Gastrocnemius medialis (tissue), 4 donors: Measurements from ENCODE around the gene UGDH. TPM values are rescaled to one million over a fixed set of nuclear protein-coding genes. Genes with fewer than 3 reads are reported as not detected.

Experiments used
- ATAC-seq, 2 donors: fragments of 150-250 bp; one replicate each; pipeline ENCODE4 v1.9.1; 2016
- DNase-seq, 2 donors: peaks; one replicate each; pipeline ENCODE4 v3.0.0-alpha.2; 2019
- H3K27ac ChIP-seq, 4 donors: fragments of 200-600 bp; sonication (generic); 1 replicate in 1 of 4; 2 replicates in 3 of 4; pipeline ENCODE4 v1.5.1; 2016 to 2018; ENCODE audit warnings: mild to moderate bottlenecking in 2 of 4, moderate library complexity in 1 of 4
- H3K27me3 ChIP-seq, 3 donors: fragments of 200-600 bp; sonication (generic) in 2 of 3; 1 replicate in 1 of 3; 2 replicates in 2 of 3; pipeline versions ENCODE4 v1.5.1 to v1.6.0; 2016 to 2019; ENCODE audit warnings: mild to moderate bottlenecking in 1 of 3, moderate library complexity in 1 of 3
- H3K36me3 ChIP-seq, 2 donors: fragments of 200-600 bp; sonication (generic) in 1 of 2; one replicate each; pipeline ENCODE4 v1.5.1; 2017 to 2018
- H3K4me1 ChIP-seq, 2 donors: fragments of 200-600 bp; sonication (generic) in 1 of 2; one replicate each; pipeline ENCODE4 v1.5.1; 2016 to 2017; ENCODE audit warnings: mild to moderate bottlenecking in 2 of 2
- H3K4me3 ChIP-seq, 4 donors: fragments of 200-600 bp; sonication (generic) in 3 of 4; 1 replicate in 1 of 4; 2 replicates in 3 of 4; pipeline ENCODE4 v1.5.1; 2016 to 2019; ENCODE audit warnings: mild to moderate bottlenecking in 2 of 4
- H3K9me3 ChIP-seq, 3 donors: fragments of 200-600 bp; sonication (generic) in 2 of 3; 1 replicate in 1 of 3; 2 replicates in 2 of 3; pipeline ENCODE4 v1.5.1; 2016 to 2019
- POLR2A ChIP-seq, 2 donors: fragments of 450-650 bp; IDR thresholded peaks; one replicate each; pipeline ENCODE4 v1.6.1; 2017; ENCODE audit warnings: antibody characterized with exemption in 2 of 2, mild to moderate bottlenecking in 2 of 2, moderate library complexity in 2 of 2
- in situ Hi-C, 4 donors: fragments of 200-750 bp; cut with MboI; loops; one replicate each; pipeline versions ENCODE4 v1.15.0 to v1.8.0; 2017; ENCODE audit warnings: low sequenced_read_pairs in 4 of 4
- intact Hi-C: fragments of 100-400 bp; cut with DNase I; formaldehyde crosslinking; loops from one replicate; pipeline ENCODE4 v1.15.1; 2023; ENCODE audit warnings: low total_unique reads
- total RNA-seq, 4 donors: library from RNA; depleted of rRNA; stranded (reverse); fragments of >200 nt; gene quantifications; one replicate each; pipeline versions ENCODE4 v1.1.0 to v1.2.3, GENCODE V29; 2016
- TF ChIP-seq, protein P1 (sequence below), 5 experiments: fragments of 450-650 bp in 3 of 5; fragments of 200-600 bp in 2 of 5; sonication (generic) in 2 of 5; IDR thresholded peaks in 4 of 5; conservative IDR thresholded peaks in 1 of 5; 1 replicate in 4 of 5; 2 replicates in 1 of 5; pipeline ENCODE4 v1.5.1; 2016 to 2019; ENCODE audit warnings: antibody characterized with exemption in 5 of 5, mild to moderate bottlenecking in 3 of 5, moderate library complexity in 3 of 5

The UGDH gene
- total RNA-seq, 4 donors from 2014 or later = 6.1 to 12.7 (median 8.8) TPM

- in situ Hi-C loops = loop anchor here in 3 of 4 donors (10.0 to 25.0 kb wide), 3 partner anchors 167 to 842 kb away; partner anchors contain the start of genes PDS5A (in 2 of the 3) and SMIM14 (in 2 of the 3)
Observed at GRCh38 chr4:39470402-39470801, 56.8 kb downstream of the UGDH start.

DNA sequence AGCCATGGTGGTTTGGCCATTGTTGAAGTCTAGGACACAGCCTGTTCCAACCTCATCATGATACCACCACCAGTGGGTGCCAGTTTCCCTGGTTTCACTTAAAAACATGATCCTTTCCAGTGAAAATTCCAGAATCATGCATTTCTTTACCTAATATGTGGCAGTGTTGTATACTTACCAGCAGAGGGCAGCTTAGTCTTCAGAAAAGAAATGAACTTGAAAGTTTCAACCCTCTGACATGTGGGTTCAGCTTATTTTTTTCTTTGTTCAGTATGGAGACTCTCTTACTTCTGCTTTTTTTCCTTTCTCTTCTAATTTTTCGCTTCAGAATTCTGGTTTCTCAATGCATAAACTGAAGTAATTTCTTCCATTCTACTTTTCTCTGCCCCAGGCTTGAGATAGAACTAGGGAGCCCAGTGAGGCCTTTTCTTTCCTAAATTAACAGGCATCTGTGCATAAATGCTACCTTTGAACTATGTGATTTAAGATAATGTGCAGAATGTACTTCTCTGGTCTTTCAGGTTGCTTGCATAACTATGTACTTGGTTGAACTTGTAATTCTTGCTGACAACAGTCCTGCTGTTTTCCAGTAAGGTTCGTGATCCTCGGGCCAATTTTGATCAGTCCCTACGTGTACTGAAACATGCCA lies 57.7 kb downstream of the UGDH start:
- ATAC-seq = peak; percentile 85
- Histone ChIP-seq H3K4me3 (no peak overlapping the region), H3K36me3 (peaks cover 0 to 32% of the 10 kb centered on the region in 2 donors), H3K27ac (peak overlapping the region in 3 of 4 donors; percentile 32 to 45 (median 35)), H3K4me1 (no peaks in the 10 kb centered on the region), H3K27me3 (no peaks in the 10 kb centered on the region), H3K9me3 (no peaks in the 10 kb centered on the region)
- no peak for TF ChIP-seq POLR2A (IDR thresholded peaks at IDR 0.05)
- TF ChIP-seq, protein P1, sequence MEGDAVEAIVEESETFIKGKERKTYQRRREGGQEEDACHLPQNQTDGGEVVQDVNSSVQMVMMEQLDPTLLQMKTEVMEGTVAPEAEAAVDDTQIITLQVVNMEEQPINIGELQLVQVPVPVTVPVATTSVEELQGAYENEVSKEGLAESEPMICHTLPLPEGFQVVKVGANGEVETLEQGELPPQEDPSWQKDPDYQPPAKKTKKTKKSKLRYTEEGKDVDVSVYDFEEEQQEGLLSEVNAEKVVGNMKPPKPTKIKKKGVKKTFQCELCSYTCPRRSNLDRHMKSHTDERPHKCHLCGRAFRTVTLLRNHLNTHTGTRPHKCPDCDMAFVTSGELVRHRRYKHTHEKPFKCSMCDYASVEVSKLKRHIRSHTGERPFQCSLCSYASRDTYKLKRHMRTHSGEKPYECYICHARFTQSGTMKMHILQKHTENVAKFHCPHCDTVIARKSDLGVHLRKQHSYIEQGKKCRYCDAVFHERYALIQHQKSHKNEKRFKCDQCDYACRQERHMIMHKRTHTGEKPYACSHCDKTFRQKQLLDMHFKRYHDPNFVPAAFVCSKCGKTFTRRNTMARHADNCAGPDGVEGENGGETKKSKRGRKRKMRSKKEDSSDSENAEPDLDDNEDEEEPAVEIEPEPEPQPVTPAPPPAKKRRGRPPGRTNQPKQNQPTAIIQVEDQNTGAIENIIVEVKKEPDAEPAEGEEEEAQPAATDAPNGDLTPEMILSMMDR (IDR thresholded peaks at IDR 0.05 in 4 of 5, conservative IDR thresholded peaks at IDR 0.05 in 1 of 5) = peak; percentile 61 to 76 (median 68)
- intact Hi-C loops = loop anchor here (1.0 kb wide), 1 partner anchor 508 kb away; the partner anchor contains the start of gene PDS5A
- no peak for DNase-seq
- in situ Hi-C loops = loop anchor here (5.0 to 25.0 kb wide), 5 partner anchors 165 to 843 kb away; partner anchors contain the start of genes PDS5A (in 4 of the 4) and SMIM14 (in 3 of the 4)

More at GRCh38 chr4:39470402-39470801, 56.8 kb downstream of the UGDH start:
- H3K27me3 ChIP-seq = no peaks in the 10 kb centered on the region
- TF ChIP-seq POLR2A (IDR thresholded peaks at IDR 0.05) = no peak
- TF ChIP-seq, protein P1 (IDR thresholded peaks at IDR 0.05 in 4 of 5, conservative IDR thresholded peaks at IDR 0.05 in 1 of 5) = no peak
- intact Hi-C loops = no loop called here
- H3K9me3 ChIP-seq = no peaks in the 10 kb centered on the region
- peaks cover 0 to 24% of the 10 kb centered on the region in 2 donors for H3K36me3 ChIP-seq
- DNase-seq (no peak), ATAC-seq (no peak)
- no peak overlapping the region for H3K4me3 ChIP-seq
- no peak overlapping the region for H3K27ac ChIP-seq
- H3K4me1 ChIP-seq = no peaks in the 10 kb centered on the region

GRCh38 chr4:39467464-39467863 lies 59.8 kb downstream of the UGDH start:
- Histone ChIP-seq H3K27me3 (no peaks in the 10 kb centered on the region), H3K27ac (no peak overlapping the region), H3K4me1 (no peaks in the 10 kb centered on the region), H3K36me3 (peaks cover 0 to 39% of the 10 kb centered on the region in 2 donors), H3K4me3 (no peak overlapping the region), H3K9me3 (no peaks in the 10 kb centered on the region)
- TF ChIP-seq, protein P1 (IDR thresholded peaks at IDR 0.05 in 4 of 5, conservative IDR thresholded peaks at IDR 0.05 in 1 of 5) = no peak
- TF ChIP-seq POLR2A (IDR thresholded peaks at IDR 0.05) = no peak
- intact Hi-C loops (no loop called here), in situ Hi-C loops (loop anchor here (5.0 to 25.0 kb wide), 5 partner anchors 167 to 845 kb away; partner anchors contain the start of genes SMIM14 (in 3 of the 4) and PDS5A (in 2 of the 4))
- ATAC-seq (no peak), DNase-seq (no peak)

GRCh38 chr4:39466747-39467146 lies 60.5 kb downstream of the UGDH start:
- H3K4me1 ChIP-seq = no peaks in the 10 kb centered on the region
- in situ Hi-C loops (loop anchor here (5.0 to 25.0 kb wide), 5 partner anchors 168 to 846 kb away; partner anchors contain the start of genes SMIM14 (in 3 of the 4) and PDS5A (in 2 of the 4)), intact Hi-C loops (no loop called here)
- no peaks in the 10 kb centered on the region for H3K9me3 ChIP-seq
- no peak for ATAC-seq
- peaks cover 0 to 33% of the 10 kb centered on the region in 2 donors for H3K36me3 ChIP-seq
- H3K4me3 ChIP-seq = no peak overlapping the region
- no peak for DNase-seq
- TF ChIP-seq, protein P1 (IDR thresholded peaks at IDR 0.05 in 4 of 5, conservative IDR thresholded peaks at IDR 0.05 in 1 of 5) = no peak
- no peak overlapping the region for H3K27ac ChIP-seq
- H3K27me3 ChIP-seq = no peaks in the 10 kb centered on the region
